HUES6 (cell line): Measurements from ENCODE around the gene ZNF613.
A peak's percentile ranks its signal among the peaks of the same experiment; 100 is the strongest.
"Not testable (repeated sequence)": the region's sequence is repeated elsewhere in the genome, so short reads cannot be mapped to it uniquely, and the experiment has no call there.

ENCODE experiments used
- H3K27ac ChIP-seq: 2 replicates; pipeline ENCODE4 v1.7.0; 2013; ENCODE audit warnings: low read depth, mild to moderate bottlenecking, low read length, inconsistent platforms
- H3K27me3 ChIP-seq: 2 replicates; pipeline ENCODE4 v1.6.1; 2013; ENCODE audit warnings: low read length; ENCODE audit not compliant: control insufficient read depth, insufficient read depth
- H3K36me3 ChIP-seq: 2 replicates; pipeline ENCODE4 v1.6.1; 2013; ENCODE audit warnings: low read length; ENCODE audit not compliant: control insufficient read depth, insufficient read depth
- H3K4me1 ChIP-seq: 2 replicates; pipeline ENCODE4 v1.6.1; 2013; ENCODE audit warnings: low read length; ENCODE audit not compliant: control insufficient read depth, insufficient read depth
- H3K4me3 ChIP-seq: 2 replicates; pipeline ENCODE4 v1.5.1; 2013; ENCODE audit warnings: low read depth, low read length
- H3K9ac ChIP-seq: one replicate; pipeline ENCODE4 v1.6.1; 2013; ENCODE audit warnings: mild to moderate bottlenecking, low read length
- H3K9me3 ChIP-seq: 2 replicates; pipeline ENCODE4 v1.6.1; 2013; ENCODE audit warnings: low read depth, low read length; ENCODE audit not compliant: control insufficient read depth, insufficient read depth

The ZNF613 gene

DNA sequence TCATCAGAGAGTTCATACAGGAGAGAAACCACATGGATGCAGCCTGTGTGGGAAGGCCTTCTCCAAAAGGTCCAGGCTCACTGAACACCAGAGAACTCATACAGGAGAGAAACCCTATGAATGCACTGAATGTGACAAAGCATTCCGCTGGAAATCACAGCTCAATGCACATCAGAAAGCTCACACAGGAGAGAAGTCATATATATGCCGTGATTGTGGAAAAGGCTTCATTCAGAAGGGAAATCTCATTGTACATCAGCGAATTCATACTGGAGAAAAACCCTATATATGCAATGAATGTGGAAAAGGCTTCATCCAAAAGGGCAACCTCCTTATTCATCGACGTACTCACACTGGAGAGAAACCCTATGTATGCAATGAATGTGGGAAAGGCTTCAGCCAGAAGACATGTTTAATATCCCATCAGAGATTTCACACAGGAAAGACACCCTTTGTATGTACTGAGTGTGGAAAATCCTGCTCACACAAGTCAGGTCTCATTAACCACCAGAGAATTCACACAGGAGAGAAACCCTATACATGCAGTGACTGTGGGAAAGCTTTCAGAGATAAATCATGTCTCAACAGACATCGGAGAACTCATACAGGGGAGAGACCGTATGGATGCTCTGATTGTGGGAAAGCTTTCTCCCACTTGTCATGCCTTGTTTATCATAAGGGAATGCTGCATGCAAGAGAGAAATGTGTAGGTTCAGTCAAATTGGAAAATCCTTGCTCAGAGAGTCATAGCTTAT lies 17.7 kb downstream of the ZNF613 start:
- Histone ChIP-seq H3K4me1 (no peaks in the 10 kb centered on the region), H3K36me3 (peaks cover 65% of the 10 kb centered on the region), H3K27me3 (no peaks in the 10 kb centered on the region), H3K27ac (no peak overlapping the region), H3K4me3 (peak overlapping the region; percentile 14; the same call in 1 of the 2 replicates), H3K9me3 (peaks cover 95% of the 10 kb centered on the region), H3K9ac (no peak overlapping the region)

DNA sequence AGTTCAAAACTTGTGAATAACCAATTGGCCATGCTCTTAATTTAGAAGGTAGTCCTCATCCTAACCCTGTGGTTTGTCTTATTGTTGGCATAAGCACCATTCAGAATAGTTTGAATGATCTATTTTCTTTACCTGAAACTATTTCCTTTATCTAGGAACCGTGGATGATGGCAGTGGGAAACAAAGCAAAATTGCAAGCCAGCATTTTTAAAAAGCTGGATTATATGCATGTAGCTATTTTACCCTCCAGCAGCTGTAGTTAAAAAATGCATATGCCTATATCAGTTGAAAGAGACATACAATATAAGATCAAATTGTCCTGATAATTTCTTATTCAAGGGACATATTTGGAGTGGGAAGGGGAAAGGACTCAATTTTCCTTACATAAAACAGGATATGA lies 19.3 kb downstream of the ZNF613 start:
- H3K9me3 ChIP-seq, result peaks cover 93% of the 10 kb centered on the region
- no peaks in the 10 kb centered on the region for H3K27me3 ChIP-seq
- no peak overlapping the region for H3K27ac ChIP-seq
- no peak overlapping the region for H3K4me3 ChIP-seq
- peaks cover 48% of the 10 kb centered on the region for H3K36me3 ChIP-seq
- H3K4me1 ChIP-seq, result no peaks in the 10 kb centered on the region
- H3K9ac ChIP-seq, result no peak overlapping the region

DNA sequence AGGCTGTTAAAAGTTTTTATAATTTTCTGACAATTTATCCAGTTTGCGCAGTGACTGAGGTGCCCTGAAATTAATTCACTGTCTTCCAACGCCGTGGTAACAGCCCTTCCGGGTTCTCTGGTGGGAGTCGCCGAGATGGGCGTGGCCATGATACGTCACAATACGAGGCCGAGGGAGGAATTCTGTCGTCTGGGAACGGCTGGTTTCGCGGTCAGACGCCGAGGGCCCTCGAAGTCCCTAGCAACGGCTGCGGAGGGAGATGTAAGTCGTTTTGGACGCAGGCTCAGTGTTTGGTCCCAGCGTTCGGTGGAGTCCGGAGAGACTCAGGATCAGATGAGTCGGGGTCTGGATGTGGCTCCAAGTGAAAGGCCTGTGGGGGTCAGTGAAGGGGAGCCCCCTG lies 21.7 kb downstream of the ZNF613 start:
- Histone ChIP-seq H3K4me1 (no peaks in the 10 kb centered on the region), H3K9ac (no peak overlapping the region), H3K4me3 (no peak overlapping the region), H3K27me3 (no peaks in the 10 kb centered on the region), H3K27ac (no peak overlapping the region), H3K9me3 (peaks cover 81% of the 10 kb centered on the region), H3K36me3 (peaks cover 25% of the 10 kb centered on the region)

DNA sequence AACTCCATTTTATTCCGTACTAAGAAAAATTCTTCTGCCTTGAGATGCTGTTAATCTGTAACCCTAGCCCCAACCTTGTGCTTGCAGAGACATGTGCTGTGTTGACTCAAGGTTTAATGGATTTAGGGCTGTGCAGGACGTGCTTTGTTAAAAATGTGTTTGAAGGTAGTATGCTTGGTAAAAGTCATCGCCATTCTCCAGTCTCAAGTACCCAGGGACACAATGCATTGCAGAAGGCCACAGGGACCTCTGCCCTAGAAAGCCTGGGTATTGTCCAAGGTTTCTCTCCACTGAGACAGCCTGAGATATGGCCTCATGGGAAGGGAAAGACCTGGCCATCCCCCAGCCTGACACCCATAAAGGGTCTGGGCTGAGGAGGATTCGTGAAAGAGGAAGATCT lies 30.6 kb downstream of the ZNF613 start:
- not testable (repeated sequence) for H3K27ac ChIP-seq, H3K4me3 ChIP-seq, H3K36me3 ChIP-seq, H3K4me1 ChIP-seq, H3K27me3 ChIP-seq, H3K9ac ChIP-seq
- peaks cover 24% of the 10 kb centered on the region; the same call in 1 of the 2 replicates for H3K9me3 ChIP-seq

DNA sequence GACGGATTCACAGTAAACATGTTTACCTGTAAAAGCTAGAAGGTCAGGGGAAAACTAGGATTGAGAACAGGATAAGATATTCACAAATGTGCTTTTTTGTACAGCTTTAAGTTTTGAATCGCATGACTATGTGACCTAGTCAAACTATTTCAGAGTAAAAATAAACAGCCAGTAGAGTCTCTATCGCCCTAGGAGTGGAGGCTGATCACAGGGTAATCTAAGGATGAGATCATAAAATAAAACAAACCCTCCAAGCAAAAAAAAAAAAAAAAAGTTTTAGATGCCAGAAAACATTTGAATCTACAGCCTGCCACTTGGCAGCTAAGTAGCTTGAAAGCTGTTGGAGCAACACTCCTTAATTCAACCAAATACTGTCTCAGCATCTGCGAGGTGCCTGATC lies 32.5 kb downstream of the ZNF613 start:
- Histone ChIP-seq H3K27ac (no peak overlapping the region; the same call in 1 of the 2 replicates), H3K36me3 (peaks cover 12% of the 10 kb centered on the region), H3K4me1 (peaks cover 2% of the 10 kb centered on the region; the same call in 1 of the 2 replicates), H3K4me3 (no peak overlapping the region), H3K9ac (no peak overlapping the region), H3K9me3 (peaks cover 35% of the 10 kb centered on the region), H3K27me3 (no peaks in the 10 kb centered on the region)

DNA sequence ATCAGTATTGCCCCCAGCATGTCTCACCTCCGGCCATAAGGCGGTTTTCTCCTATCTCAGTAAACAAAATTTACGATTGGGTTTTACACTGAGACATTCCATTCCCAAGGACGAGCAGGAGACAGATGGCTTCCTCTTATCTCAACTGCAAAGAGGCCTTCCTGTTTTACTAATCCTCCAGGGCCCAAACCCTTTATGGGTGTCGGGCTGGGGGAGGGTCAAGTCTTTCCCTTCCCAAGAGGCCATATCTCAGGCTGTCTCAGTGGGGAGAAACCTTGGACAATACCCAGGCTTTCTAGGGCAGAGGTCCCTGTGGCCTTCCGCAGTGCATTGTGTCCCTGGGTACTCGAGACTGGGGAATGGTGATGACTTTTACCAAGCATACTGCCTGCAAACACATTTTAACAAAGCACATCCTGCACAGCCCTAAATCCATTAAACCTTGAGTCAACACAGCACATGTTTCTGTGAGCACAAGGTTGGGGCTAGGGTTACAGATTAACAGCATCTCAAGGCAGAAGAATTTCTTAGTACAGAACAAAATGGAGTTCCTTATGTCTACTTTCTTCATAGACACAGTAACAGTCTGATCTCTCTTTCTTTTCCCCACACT lies 33.5 kb downstream of the ZNF613 start:
- not testable (repeated sequence) for H3K4me1 ChIP-seq, H3K27me3 ChIP-seq, H3K4me3 ChIP-seq, H3K27ac ChIP-seq
- Histone ChIP-seq H3K36me3 (peaks cover 22% of the 10 kb centered on the region), H3K9me3 (peaks cover 41% of the 10 kb centered on the region), H3K9ac (peak overlapping the region; percentile 44)

DNA sequence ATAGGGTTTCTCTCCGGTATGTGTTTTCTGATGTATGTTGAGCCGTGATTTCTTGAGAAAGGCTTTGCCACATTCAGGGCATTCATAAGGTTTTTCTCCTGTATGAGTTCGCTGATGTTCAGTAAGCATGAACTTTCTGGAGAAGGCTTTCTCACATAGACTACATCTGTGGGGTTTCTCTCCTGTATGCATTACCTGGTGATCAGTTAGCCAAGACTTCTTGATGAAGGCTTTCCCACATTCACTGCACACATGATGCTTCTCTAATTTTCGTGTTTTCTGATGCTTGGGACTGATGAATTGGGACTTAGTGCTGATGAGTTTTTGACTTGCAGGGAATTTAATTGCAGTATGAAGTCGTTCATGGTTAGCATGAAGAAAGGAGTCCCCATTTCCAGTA lies 38.3 kb downstream of the ZNF613 start:
- Histone ChIP-seq H3K27me3 (no peaks in the 10 kb centered on the region), H3K4me1 (peaks cover 2% of the 10 kb centered on the region; the same call in 1 of the 2 replicates), H3K9me3 (peaks cover 79% of the 10 kb centered on the region), H3K9ac (no peak overlapping the region), H3K36me3 (peaks cover 62% of the 10 kb centered on the region), H3K4me3 (no peak overlapping the region), H3K27ac (no peak overlapping the region)

DNA sequence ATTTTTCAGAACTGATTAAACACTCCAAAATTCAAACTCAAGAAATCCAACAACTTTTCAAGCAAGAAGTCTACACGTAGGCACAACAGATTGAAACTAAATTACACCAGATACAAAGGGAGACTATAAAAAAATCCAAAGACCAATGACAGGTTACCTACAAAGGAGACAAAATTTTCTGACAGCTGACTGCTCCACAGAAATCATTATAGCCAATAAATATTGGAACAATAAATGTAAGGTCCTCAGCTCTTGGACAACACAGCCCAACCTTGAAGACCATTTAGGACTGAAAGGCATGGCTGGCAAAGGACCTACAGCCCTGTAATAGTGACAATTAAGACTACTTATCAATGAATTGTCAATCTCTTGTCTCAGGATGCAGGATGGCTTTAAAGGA lies 43.4 kb downstream of the ZNF613 start:
- no peaks in the 10 kb centered on the region for H3K27me3 ChIP-seq
- H3K4me1 ChIP-seq, result no peaks in the 10 kb centered on the region
- no peak overlapping the region for H3K27ac ChIP-seq
- peaks cover 91% of the 10 kb centered on the region for H3K9me3 ChIP-seq
- H3K4me3 ChIP-seq, result no peak overlapping the region
- peaks cover 81% of the 10 kb centered on the region for H3K36me3 ChIP-seq
- no peak overlapping the region for H3K9ac ChIP-seq

DNA sequence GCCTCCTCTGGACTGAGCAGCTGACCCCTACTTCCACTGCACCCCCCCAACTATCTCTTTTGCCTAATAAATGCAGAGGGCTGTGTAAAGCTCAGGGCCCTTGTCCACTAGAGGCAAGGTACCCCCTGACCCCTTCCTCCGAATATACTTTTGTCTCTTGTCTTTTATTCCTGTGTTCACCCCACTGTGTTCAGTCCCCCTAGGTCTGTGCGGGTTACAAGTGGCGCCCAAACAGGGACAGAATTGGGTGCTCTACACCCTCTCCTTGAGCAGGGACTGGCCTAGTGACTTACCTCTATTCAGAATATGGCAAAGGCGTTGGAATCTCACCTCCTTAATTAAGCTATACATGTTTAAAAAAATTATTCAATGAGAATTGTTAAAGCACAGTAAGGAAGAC lies 44.4 kb downstream of the ZNF613 start:
- H3K27ac ChIP-seq, result no peak overlapping the region
- H3K4me1 ChIP-seq, result no peaks in the 10 kb centered on the region
- H3K9me3 ChIP-seq, result peaks cover 93% of the 10 kb centered on the region
- no peak overlapping the region for H3K9ac ChIP-seq
- no peaks in the 10 kb centered on the region for H3K27me3 ChIP-seq
- H3K4me3 ChIP-seq, result no peak overlapping the region
- peaks cover 78% of the 10 kb centered on the region for H3K36me3 ChIP-seq

DNA sequence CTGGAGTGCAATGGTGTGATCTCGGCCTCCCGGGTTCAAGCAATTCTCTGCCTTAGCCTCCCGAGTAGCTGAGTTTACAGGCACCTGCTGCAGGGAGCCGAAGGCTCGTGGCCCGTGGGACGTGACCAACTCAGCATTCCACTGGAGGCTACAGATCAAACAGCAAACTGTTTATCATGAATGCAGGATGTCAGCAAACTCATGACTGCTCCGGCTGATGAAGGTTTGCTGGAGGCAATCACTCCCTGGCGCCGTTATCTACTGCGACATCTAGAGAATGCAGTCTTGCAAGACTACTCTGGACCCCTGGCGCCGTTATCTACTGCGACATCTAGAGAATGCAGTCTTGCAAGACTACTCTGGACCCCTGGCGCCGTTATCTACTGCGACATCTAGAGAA lies 48.5 kb downstream of the ZNF613 start:
- H3K27me3 ChIP-seq, H3K27ac ChIP-seq, H3K4me1 ChIP-seq, H3K9ac ChIP-seq, H3K4me3 ChIP-seq: not testable (repeated sequence)
- Histone ChIP-seq H3K36me3 (peaks cover 55% of the 10 kb centered on the region), H3K9me3 (peaks cover 90% of the 10 kb centered on the region)

DNA sequence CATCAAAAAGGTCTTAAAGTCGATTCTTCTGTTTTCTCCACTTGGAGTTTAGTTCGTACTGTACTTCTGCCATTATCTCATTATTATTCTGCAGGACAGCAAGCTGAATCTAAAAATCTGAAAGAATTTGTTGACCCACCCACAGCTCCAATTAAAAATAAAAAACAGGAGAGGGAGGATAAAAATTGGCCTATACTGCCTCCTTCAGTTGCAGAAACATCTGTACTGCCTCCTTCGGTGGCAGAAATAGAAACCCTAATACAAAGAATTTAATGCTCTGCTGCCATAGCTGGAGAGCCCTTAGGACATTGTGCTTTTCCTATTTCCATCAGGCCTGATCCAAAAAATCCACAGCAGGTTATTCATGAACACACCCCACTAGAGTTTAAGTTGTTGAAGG lies 49.6 kb downstream of the ZNF613 start:
- Histone ChIP-seq H3K27me3 (no peaks in the 10 kb centered on the region), H3K4me3 (no peak overlapping the region), H3K36me3 (peaks cover 47% of the 10 kb centered on the region), H3K9ac (no peak overlapping the region), H3K9me3 (peaks cover 82% of the 10 kb centered on the region), H3K4me1 (no peaks in the 10 kb centered on the region), H3K27ac (no peak overlapping the region)
